NCI-H226 (cell line): ENCODE data around the gene VAV2.
A peak's percentile ranks its signal among the peaks of the same experiment; 100 is the strongest.

Source experiments
- DNase-seq: peaks from one replicate; pipeline ENCODE4 v3.0.0-alpha.2; 2015

The VAV2 gene

DNA sequence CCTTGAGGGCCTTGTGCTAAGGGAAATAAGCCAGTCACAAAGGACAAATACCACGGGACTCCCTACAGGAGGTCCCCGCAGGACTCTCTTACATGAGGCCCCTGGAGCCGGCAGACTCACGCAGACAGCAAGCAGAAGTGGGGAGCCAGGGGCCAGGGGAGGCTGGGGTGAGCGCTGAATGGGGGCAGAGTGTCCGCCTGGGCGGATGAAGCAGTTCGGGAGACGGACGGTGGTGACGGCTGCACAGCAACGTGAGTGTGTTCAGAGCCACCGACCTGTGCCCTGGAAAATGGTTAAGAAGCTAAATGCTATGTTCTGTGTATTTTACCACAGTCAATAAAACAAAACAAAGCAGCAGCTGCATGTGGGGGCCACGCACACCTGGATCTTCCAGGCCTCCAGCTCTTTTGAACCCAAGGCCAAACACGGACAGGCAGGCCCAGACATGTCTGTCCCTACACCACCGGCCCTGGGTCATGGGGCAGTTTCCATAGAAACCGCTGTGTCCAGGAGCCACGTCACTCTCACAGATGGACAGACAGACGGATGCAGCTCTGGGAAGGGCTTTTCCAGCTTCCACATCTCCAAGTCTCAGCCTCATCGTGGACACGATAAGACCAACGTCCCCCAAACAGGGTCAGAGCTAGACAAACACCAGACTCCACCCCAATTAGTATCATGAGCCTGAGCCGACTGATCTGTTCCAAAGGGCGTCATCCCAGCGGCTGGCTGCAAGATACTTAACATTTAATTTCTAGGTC, 103.9 kb downstream of the VAV2 start:
- no peak for DNase-seq

DNA sequence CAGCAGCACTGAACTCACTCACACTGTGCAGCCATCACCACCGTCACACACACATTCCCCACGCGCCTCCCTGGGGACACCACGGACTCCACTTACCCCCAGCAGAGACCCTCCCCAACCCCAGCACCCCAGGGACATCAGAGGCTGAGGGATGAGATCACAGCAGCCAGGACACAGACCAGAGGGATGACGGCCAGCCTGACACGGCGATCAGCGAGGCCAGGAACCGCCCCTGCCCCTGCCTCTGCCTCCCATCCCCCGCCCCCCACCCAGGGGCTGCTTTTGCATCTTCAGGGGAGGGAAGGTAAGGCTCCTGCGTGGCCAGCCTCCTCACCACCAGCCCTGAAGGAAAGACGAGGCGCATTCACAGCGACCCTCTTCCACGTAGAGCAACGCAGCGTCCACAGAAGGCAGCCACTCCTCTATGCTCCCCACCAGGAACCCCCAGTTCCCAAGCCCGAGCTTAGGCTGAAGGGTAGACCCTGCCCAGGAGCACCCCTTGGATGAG, 104.5 kb downstream of the VAV2 start:
- no peak for DNase-seq

DNA sequence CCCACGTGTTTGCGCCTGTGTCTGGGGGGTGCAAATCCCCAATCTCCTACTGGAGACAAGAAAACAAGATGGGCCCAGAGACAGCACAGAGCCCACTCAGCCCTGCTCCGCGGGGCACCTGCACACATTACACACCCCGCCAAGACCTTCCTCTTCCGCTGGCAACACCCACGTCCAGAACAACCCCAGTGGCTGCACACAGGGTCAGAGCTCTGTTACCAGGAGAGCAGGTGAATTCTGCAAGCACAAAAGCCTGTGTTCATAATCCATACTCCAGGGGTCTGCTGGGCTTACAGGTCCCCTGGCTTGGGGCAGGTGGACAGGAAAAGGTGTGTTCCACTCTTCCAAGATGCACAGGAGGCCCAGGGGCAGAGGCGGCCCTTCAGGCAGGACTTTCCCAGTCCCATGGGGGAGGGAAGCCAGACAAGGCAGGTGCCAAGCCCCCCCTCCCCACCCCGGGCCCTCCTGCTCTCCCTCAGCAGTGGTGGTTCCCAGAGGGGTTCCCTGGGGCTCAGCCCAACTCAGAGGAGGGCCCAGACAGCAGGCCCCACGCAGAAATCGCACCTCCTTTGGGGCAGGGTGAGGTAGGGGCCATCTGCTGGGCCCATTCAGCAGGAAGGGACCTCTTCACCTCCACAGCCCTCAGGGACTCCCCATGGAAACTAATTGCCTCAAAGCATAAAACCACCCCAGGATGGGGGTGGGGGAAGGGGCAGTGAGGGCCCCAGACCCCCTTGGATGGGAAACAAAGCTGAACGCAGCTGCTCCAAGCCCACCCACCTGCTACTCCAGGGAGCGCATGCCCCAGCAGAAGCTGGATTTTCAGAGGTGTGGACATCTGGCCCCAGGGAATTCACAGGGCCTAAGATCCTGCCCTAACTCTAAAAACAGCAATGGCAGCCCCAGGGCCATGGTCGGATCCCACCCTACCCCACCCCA, 105.3 kb downstream of the VAV2 start:
- DNase-seq = no peak

DNA sequence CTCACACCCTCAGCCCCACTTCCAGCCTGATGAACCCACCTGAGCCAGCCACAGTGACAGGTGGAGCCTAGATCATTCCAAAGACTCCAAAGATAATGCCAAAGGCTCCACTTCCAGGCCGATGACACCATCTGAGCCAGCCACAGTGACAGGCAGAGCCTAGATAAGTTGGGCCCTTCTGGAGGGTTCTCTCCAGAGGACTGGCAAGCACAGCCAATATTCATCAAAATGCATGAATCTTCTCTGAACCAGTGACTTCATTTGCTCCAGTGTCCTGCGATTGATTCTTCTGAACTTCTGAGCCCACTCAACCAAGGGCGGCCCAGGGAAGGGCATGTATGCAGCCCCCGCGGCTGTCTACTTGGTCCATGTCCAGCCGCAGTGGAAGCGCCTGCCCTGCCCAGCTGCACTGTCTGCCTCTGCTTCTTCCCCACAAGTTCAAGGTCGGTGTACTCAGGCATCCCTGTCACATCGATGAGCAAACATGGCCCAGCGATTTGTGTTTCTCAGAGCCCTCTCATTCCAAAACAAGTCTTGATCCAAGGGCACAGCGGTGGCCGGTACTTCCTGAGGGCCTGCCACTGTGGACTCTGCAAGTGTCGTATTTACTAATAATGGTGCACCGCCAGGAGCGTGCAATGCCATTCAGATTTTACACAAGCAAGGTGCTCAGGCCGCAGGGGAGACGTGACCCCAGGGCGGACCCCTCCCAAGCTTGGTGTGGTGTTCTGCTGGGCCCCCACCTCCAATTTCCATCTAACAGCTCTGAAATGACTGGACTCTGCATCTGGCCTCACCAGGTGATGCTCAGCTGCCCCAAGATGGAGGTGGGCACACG, 107.0 kb downstream of the VAV2 start:
- DNase-seq = no peak

DNA sequence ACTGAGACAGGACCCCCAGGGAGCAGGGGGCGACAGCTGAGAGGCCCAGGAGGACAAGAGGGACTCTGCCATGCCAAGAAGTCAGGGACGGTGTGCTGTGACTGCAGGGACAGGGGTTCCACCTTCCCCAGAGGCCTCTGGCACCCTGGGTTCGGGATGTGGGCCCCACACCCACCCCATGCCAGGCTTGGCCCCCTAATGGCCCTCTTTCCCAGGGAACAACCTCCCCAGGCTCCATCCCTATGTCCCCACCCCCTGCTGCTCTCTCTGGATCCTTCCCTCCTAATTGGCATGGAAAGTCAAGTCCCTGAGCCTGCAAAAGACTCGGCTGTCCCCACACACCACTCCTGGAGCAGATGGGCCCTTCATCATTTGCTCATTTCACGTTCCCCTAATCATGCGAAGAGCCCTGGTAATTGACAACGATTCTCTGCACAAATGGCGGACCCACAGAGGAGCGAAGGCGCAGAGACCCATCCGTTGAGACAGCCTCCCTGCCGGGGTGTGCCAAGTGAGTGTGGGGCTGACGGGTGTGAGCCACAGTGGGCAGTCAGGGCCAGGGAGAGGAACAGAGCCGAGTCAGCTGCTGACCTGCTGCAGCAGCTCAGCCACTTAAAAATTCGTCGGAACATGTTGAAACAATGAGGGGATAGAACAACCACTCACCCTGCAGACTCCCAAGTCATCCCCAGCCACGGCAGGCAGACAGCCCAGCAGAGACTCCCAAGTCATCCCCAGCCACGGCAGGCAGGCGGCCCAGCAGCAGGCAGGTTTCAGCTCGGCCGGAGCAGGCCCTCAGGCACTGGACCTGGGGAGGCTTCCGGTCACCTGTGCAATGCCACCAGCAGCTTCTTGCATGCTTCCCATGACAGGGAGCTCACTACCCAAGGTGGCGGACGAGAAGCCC, 109.0 kb downstream of the VAV2 start:
- DNase-seq = no peak

DNA sequence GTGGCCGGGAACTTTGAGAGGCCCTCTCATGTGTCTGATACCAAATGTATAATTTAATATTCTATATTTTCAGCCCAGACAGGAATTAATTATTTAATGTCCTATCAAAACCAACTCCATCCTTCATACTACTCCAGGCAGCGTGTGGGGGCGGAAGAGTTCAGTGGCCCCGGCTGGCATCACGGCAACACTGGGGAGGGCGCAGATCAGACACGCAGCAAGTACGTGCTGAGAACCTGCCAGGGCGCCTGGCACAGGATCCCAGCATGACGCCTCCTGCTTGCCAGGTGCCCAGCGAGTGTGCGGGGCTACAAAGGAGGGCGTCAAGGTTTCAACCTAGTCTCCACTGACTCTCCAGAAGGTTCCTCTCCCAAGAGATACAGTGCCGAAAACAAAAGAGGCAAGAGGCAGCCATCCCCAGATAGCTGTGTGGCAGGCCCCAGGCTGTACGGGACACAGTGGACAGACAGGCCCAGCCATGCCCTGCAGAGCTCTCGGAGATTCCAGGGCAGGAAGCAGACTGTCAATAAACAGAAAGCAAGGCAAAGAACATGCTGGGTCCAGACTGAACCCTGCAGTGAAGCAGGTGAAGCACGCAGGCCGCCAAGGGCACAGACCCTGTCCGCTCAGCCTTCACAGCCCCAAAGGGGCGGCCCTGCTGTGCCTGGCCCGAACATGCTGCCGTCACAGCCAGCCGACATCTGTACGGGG, 110.3 kb downstream of the VAV2 start:
- DNase-seq = no peak

DNA sequence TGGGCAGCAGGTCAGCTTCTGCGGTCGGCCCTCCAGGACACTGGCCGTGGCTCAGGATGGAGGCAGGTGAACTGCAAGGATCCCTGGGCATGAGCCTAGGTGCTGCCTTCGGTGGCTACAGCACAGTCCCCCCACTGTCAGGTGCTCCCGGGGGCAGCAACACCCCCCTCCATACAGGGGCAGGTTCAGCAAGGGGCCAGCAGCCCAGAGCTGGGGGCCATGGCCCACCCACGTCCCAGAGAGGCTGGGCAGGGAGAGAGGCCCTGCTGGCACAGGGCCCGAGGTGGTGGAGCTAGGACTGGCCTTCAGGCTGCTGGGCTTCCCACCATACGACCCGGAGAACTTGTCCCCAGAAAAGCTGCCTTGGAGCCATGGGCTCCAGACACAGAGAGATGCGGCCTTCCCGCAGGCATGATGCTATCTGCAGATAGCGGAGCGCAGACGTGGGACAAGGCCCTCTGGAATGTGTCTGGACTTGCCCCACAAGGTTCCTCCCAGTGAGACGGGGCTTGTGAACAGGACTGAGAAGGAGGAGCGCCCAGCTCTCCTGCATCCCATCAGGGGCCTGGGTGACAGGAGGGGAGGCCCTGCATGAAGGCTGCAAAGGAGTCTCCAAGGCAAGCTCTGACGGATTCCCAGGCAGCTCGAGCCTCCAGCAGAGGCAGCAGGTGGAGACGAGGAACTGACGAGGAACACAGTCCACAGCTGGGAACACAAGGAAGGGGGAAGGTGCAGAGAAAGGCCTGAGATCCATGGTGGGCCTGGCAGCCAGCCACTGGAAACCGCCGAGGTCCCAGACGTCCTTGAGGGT, 111.1 kb downstream of the VAV2 start:
- no peak for DNase-seq

DNA sequence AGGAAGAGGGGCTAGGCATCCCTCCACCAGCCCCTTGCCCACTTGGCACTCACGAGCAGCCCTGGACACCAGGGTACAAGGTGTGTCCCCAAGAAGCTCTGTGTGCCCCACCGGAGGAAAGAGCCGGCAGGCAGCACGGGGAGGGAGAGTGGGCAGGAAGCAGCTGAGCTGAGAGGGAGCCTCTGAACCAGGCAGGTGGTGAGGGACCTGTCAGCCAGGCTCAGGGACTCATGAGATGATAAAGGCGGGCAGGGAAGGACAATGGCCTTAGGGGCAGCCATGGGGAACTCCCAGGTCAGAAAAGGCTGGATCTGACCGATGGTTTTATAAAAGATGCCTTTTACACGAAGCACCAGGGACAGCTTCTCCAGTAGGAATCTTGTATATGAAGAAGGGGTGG, 112.0 kb downstream of the VAV2 start:
- no peak for DNase-seq

DNA sequence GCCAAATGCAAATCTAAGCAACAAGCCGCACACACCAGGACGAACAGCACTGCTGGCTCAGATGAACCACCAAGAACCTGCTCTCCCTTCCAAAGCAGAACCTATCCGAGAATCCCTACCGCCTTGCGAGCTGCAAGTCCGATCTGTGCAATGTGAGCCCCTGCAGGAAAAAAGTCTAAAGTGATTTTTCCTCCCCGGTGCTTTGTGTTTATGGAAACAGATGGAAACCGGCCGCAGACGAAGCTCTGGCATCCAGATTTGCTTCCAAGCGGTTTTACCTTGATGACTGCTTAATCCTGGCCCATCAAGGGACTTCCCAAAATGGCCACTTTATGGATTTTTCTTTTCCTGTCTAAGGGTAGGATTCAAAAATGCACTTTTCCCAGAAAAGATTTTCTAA, 112.5 kb downstream of the VAV2 start:
- no peak for DNase-seq

DNA sequence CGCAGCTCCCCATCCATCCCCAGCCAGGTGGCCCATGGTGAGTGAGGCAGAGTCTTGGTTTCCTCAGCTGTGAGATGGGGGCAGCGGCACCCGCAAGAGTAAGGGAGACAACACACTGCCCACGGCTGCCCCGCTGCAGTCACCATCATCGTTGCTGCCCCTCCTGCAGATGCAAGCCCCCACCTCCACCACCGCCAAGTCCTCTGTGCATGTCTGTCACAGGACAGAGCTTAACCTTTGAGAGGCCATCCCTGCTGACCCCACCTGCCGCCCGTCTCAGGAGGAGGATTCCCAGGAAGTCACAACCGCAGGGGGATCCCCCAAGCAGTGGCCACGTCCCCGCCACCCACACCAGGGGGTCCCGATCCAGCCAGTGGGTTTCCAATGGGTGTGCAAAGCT, 113.7 kb downstream of the VAV2 start:
- no peak for DNase-seq

DNA sequence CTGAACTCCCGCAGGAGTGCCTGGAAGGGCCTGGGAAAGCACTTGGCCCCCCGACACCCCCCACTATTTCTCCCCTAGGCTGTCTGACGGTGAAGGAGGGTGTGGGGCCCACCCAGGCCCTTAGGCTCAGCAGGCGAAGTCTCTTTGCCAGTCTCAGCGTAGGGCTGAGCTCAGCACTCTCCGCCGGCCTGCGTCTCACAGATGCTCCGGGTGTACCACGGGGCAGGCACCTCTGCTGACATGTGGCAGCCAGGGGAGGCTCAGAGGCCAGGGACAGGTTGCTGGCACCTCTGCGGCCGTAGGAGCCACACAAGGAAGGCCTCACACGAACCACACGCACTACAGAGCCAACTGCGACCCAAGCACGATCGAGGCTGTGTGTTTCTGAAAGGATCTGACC, 114.2 kb downstream of the VAV2 start:
- no peak for DNase-seq

DNA sequence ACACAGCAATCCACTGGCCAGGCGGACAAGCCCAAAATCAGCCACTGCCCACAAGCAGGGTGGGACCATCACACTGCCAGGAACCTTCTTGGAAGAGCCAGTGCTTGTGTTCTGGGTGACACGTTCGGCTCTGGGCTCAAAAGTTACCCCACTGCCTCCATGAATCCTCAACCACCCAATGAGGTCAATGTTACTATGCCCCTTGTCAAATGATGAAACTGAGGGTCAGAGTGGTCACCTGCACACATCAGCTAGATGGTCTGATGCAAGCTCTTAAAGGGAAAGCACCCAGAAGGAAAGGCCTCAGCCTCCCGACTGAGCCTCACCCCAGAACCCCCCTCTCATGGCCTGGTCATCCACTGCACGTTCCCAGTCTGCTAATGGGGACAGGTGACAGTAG, 114.8 kb downstream of the VAV2 start:
- no peak for DNase-seq

DNA sequence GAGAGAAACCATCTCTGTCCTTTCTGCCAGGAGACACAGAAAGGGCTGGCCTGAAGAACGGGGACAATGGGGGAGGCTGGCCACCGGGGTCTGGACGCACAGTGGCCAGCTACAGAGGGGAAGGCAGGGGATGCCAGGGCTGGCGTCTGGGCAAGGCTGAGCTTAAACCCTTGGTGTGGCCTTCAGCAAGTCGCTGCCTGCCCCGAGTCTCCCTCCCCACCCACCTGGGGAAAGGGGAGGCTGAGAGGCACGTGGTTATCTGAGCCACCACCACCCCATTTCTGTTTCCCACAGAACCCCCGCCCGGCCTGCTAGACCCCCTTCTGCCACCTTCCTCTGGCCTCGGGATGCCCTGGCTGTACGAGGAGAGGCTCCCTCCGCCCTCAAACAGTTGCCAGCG, 115.3 kb downstream of the VAV2 start:
- no peak for DNase-seq

DNA sequence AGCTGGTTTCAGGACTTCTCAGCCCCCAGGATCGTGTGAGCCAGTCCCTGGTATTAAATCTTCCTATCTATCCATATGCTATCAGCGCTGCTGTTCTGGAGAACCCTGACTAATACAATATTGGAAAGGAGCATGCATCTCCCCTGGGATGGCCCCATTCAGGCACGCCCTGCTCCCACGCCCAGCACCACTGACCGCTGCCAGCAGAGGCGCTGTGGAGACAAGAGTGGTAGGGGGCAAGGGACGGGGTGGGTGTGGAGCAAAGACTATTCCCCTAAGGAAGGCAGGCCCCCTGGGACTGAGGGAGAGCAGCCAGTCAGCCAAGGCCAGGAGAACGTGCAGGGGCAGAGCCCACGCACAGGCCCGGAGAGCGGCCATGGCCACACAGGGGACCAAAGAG, 116.0 kb downstream of the VAV2 start:
- no peak for DNase-seq

DNA sequence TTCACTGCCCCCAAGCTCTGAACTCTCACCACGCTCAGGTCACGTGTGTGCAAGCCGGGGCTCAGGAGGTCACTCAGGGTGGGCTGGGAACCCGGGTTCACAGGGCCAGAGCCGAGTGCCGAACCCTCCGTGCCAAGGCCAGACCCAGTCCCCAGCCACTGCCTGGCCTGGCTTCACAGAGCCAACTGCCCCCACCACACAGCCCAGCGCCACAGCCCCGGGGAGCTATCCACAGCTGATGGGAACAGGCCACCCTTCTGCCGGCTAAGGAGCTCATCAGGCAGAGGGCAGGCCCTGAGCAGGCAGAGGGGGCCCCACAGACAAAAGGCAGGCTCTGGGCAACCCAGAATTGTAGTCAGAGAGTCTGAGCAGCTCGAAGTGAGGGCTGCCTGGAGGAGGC, 117.0 kb downstream of the VAV2 start:
- DNase-seq = no peak

DNA sequence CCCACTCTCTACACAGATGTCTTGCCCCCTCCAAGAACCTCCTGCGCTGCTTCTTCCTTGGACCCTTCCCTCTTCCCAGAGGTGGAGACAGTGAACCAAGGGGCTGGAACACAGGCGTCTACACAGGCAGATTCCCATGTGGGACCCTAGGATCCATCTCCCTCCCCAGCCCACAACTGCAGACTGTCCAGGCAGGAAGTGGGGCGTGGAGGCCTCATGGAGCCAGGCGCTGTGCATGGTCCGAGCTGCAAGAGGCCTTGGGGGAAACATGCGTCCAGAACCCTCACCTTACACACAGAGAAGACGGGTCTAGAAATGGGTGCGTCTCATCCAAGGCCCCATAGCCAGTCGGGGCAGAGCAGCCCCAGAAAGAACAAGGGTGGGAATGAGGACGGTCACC, 117.5 kb downstream of the VAV2 start:
- no peak for DNase-seq

DNA sequence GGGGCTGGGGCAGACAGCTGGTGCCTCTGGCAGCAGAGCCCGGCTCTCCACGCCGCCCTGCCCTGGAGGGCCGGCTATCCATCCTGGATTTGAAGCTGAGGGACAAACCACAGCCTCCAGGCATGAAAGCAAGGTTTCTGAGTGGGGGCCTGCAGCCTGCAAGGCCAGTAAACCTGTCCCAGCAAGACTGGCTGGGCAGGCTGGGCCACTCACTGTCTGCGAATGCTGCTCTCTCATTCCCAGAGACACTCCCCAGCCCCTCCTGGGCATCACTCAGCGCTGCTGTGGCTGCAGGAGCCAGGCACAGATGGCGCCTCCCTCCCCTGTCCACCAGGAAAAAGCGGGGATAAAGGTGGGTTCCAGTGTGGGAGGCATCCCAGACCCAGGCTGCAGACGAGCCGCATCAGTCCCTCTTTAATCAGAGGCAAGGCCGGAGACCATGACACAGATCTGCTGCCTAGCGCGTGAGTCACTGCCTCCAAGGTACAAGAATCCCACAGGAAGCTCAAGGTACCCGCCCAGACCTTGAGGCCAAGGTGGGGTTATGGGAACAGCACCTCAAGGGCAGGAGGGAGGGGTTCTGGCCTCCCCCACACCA, 118.0 kb downstream of the VAV2 start:
- DNase-seq = peak; percentile 99

DNA sequence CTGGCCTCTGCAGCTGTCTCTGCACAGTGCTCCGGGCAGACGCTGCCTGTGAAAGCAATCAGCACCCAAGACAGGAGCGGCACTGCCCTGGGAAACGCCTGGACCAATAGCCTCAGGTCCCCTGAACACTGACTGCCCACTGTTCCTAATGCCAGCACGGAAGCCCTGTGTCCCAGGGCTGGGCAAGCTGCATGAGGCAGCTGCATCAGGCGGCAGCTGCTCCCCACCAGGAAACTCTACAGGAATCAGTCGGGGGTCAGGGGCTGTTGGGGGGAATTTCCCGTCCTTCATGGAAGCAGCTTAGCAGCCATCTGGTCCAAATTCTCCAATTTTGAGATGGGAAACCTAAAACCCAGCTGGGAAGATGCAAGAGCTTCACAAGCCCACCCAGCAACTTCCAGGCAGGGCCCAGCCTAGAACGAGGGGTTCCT, 118.6 kb downstream of the VAV2 start:
- DNase-seq = no peak

DNA sequence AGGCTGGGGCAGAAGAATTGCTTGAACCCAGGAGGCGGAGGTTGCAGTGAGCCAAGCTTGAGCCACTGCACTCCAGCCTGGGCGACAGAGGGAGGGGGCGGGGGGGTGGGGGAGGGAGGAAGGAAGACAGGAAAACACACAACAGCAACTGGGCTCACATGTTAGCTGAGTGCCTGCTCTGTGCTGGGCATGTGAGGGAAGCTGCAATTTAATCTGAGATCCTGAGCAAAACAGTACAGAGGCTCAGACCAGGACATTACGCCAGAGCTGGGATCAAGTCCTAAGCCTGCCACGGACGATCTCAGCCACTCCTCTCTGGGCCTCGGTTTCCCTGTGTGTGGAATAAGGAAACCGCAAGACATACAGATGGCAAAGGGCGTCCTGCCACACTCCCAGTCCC, 119.1 kb downstream of the VAV2 start:
- DNase-seq = no peak
